Ishikawa (cell line): ENCODE results near the gene SLC28A2.

Experiments used
- EP300 ChIP-seq: IDR thresholded peaks from 2 replicates; pipeline ENCODE4 v1.6.1; 2012; ENCODE audit warnings: borderline replicate concordance
- REST ChIP-seq: IDR thresholded peaks from 2 replicates; pipeline ENCODE4 v1.6.1; 2012; ENCODE audit warnings: low read depth, mild to moderate bottlenecking
- YY1 ChIP-seq: IDR thresholded peaks from 2 replicates; pipeline ENCODE4 v1.6.1; 2012; ENCODE audit warnings: low read depth

- no peak for TF ChIP-seq EP300
- TF ChIP-seq YY1, result no peak
- TF ChIP-seq REST, result no peak
These were observed 54.1 kb downstream of the SLC28A2 start for GRCh38 chr15:45306105-45306504.
